Kidney (tissue), 14 donors: ENCODE measurements around the gene APBB2. TPM values are rescaled to one million over a fixed set of nuclear protein-coding genes. Genes with fewer than 3 reads are reported as not detected.

Source experiments
- DNase-seq, 5 donors: peaks; one replicate each; pipeline ENCODE4 v3.0.0-alpha.2; 2013 to 2020
- FAIRE-seq: peaks from 2 replicates; lab custom pipeline; 2012; peaks lifted over from hg19 to GRCh38; lab: Jason Lieb, UNC
- H3K27ac ChIP-seq, 2 donors: one replicate each; pipeline ENCODE4 v1.7.0; 2013; ENCODE audit warnings: low read depth in 2 of 2, low read length in 2 of 2, inconsistent platforms in 1 of 2
- H3K27me3 ChIP-seq: one replicate; pipeline ENCODE4 v1.7.1; 2013; ENCODE audit warnings: low read length, inconsistent platforms; ENCODE audit not compliant: control insufficient read depth, insufficient read depth
- H3K36me3 ChIP-seq, 3 donors: one replicate each; pipeline versions ENCODE4 v1.7.0 to v1.7.1; 2013; ENCODE audit warnings: low read length in 3 of 3, control low read depth in 1 of 3, inconsistent platforms in 1 of 3; ENCODE audit not compliant: insufficient read depth in 3 of 3, control insufficient read depth in 2 of 3
- H3K4me1 ChIP-seq, 3 donors: one replicate each; pipeline versions ENCODE4 v1.7.0 to v1.7.1; 2013; ENCODE audit warnings: low read length in 3 of 3, inconsistent platforms in 1 of 3, low read depth in 1 of 3; ENCODE audit not compliant: control insufficient read depth in 2 of 3, insufficient read depth in 2 of 3
- H3K4me3 ChIP-seq, 3 donors: one replicate each; pipeline versions ENCODE4 v1.7.0 to v1.8.1; 2013; ENCODE audit warnings: low read length in 3 of 3, control low read depth in 1 of 3, inconsistent platforms in 1 of 3
- H3K9ac ChIP-seq, 3 donors: one replicate each; pipeline versions ENCODE4 v1.7.0 to v1.7.1; 2013; ENCODE audit warnings: low read length in 3 of 3, control low read depth in 1 of 3, inconsistent platforms in 1 of 3
- H3K9me3 ChIP-seq, 3 donors: one replicate each; pipeline versions ENCODE4 v1.7.0 to v1.7.1; 2013; ENCODE audit warnings: low read length in 3 of 3, control low read depth in 1 of 3, inconsistent platforms in 1 of 3; ENCODE audit not compliant: control insufficient read depth in 2 of 3, insufficient read depth in 1 of 3
- intact Hi-C: fragments of 100-400 bp; cut with DNase I; formaldehyde crosslinking; loops from one replicate; pipeline ENCODE4 v1.11.1; 2022
- polyA plus RNA-seq: library from polyadenylated mRNA; stranded (reverse); fragments of 350-450 nt; fragmentation: Illumina TruSeq; extraction: RNeasy Lipid Tissue Mini Kit (QIAGEN cat#74804); gene quantifications from one replicate; pipeline ENCODE4 v1.2.3, GENCODE V29; 2014; ENCODE audit warnings: low read depth, low replicate concordance; ENCODE audit not compliant: insufficient read depth
- total RNA-seq: library from RNA; stranded (reverse); fragmentation: NEBNext Ultra II Directional; extraction: Animal tissue kit (Norgen Biotek cat#: 25700); gene quantifications from one replicate; pipeline ENCODE4 v1.2.1, GENCODE V29; 2021
- TF ChIP-seq, protein P1 (sequence below): IDR thresholded peaks from 3 replicates; pipeline ENCODE4 v1.5.1; 2012; ENCODE audit warnings: mild to moderate bottlenecking, moderate library complexity, borderline replicate concordance; ENCODE audit not compliant: insufficient read depth; ENCODE audit errors: extremely low read depth
- donor health status: control.
- donor health status: control.
- donor health status: control.
- donor health status: control.
- donor health status: control.
- donor health status: DM: yes; HTN: yes; CAD: no.
- donor health status: Normal renal cell carcinoma (clear cell type).

APBB2 gene
- total and polyA plus RNA-seq, 2 donors from 2014 or later = 13.4 to 65.6 TPM

DNA sequence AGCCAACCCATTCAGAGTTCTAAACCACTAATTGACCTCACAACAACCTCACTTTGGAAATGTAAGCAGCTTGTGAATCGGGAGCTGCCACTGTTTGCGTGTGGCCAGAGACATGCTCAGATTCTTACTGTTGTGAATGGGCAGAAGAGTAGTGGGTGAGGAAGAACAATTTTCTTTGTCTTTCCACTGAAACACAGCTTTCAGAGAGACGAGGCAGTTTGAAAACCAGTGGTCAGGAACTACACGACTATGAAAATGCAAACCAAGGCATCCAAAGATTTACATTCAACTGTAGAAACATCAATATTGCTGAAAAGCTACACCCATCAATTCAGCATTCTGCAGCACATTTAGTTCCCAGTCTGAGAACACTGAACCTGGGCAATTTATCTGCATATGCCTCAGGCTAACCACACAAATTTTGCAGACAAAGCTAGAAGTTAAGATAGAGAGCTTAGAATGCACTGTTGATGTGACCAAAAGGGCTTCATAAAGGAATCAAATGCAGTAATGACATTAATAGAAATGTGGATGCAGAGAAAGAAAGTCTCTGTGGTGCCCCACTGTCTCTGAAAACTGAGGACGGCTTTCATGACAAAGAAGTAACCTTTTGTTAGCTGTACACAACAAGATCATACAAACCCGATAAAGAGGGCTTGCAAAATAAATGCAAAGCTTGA is 134.3 kb downstream of the APBB2 start:
- H3K4me1 ChIP-seq = no peaks in the 10 kb centered on the region
- H3K9me3 ChIP-seq = no peaks in the 10 kb centered on the region
- FAIRE-seq (no peak), DNase-seq (no peak)
- no peak overlapping the region for H3K27ac ChIP-seq
- no peaks in the 10 kb centered on the region for H3K27me3 ChIP-seq
- no peak overlapping the region for H3K9ac ChIP-seq
- no peaks in the 10 kb centered on the region for H3K36me3 ChIP-seq
- intact Hi-C loops = no loop called here
- H3K4me3 ChIP-seq = no peak overlapping the region
- TF ChIP-seq, protein P1, sequence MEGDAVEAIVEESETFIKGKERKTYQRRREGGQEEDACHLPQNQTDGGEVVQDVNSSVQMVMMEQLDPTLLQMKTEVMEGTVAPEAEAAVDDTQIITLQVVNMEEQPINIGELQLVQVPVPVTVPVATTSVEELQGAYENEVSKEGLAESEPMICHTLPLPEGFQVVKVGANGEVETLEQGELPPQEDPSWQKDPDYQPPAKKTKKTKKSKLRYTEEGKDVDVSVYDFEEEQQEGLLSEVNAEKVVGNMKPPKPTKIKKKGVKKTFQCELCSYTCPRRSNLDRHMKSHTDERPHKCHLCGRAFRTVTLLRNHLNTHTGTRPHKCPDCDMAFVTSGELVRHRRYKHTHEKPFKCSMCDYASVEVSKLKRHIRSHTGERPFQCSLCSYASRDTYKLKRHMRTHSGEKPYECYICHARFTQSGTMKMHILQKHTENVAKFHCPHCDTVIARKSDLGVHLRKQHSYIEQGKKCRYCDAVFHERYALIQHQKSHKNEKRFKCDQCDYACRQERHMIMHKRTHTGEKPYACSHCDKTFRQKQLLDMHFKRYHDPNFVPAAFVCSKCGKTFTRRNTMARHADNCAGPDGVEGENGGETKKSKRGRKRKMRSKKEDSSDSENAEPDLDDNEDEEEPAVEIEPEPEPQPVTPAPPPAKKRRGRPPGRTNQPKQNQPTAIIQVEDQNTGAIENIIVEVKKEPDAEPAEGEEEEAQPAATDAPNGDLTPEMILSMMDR = no peak

DNA sequence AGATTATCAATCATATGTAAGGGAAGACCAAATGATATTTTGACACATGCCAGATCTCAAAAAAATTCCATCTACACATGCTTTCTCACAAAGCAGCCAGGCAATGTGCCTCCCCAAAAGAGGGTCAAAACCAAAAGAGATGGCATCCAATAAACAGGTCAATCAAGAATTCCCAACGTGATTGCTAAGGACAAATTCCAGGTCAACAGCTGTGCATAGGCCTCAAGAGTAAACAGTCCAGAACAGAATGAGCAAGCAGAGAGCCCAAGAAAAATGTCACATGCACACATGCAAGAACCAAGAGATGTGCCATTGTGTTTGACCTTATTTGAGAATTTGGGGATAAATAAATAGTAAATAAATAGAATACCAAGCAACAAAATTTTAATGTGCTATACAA is 136.7 kb downstream of the APBB2 start:
- Histone ChIP-seq H3K4me1 (peaks cover 0 to 2% (median 0%) of the 10 kb centered on the region in 3 donors), H3K9ac (no peak overlapping the region), H3K36me3 (no peaks in the 10 kb centered on the region), H3K9me3 (no peaks in the 10 kb centered on the region), H3K27ac (no peak overlapping the region), H3K4me3 (no peak overlapping the region), H3K27me3 (no peaks in the 10 kb centered on the region)
- intact Hi-C loops = no loop called here
- no peak for DNase-seq
- TF ChIP-seq, protein P1 = no peak
- no peak for FAIRE-seq

DNA sequence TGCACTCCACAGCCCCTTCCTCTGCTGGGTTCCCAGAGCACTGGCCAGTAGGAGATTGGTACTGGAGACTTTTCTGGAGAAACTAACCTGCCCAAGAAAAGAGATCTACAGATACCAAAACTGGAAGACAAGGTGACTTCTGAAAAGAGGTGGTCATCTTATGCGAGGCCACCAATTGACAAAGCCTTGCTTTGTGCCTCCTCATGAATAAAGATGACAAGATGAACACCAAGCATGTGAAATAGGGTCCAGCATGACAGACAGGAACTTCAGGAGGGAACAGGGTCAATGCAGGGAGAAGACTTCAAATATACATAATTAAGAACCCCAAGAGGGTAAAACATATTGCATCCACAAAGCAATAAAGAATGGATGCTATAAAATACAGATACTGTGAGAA is 137.9 kb downstream of the APBB2 start:
- no peaks in the 10 kb centered on the region for H3K36me3 ChIP-seq
- no peak overlapping the region for H3K4me3 ChIP-seq
- intact Hi-C loops = no loop called here
- TF ChIP-seq, protein P1 = no peak
- H3K27me3 ChIP-seq = no peaks in the 10 kb centered on the region
- no peak overlapping the region for H3K9ac ChIP-seq
- H3K27ac ChIP-seq = no peak overlapping the region
- peaks cover 0 to 6% (median 0%) of the 10 kb centered on the region in 3 donors for H3K4me1 ChIP-seq
- H3K9me3 ChIP-seq = no peaks in the 10 kb centered on the region
- DNase-seq (no peak), FAIRE-seq (no peak)
